ENCODE data around the gene ASCL4.

DNA sequence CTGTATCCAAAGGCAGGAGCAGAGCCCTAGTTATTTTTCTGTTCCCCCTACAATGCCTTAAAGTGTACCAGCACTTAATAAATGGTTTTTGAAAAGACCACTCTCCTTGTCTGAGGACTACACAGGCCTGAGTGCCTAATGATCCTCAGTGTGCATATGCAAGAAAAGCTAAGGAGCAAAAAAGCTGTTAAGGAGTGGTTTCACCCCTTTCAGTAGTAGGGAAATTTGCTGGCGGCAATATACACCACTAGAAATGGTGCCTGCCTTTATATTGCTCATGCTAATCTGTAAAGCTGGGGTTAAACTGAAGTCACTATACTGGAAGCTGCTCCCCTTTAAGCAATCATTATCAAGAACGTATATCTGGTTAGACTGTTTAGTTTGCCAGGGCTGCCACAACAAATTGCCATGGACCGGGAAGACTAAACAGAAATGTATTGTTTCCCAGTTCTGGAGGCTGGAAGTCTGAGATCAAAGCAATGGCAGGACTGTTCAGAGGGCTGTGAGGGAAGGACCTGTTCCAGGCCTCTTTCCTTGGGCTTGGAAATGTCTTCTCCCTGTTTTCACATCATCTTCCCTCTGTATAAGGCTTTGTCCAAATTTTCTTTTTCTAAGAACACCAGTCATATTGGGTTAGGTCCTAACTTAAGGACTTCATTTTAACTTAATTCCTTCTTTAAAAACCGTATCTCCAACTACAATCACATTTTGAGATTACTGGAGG, 43.7 kb upstream of the ASCL4 start:
- no peak for TF ChIP-seq POLR2AphosphoS5 (IDR thresholded peaks at IDR 0.05)
- TF ChIP-seq POLR2A (IDR thresholded peaks at IDR 0.05): no peak
